ENCODE measurements around the gene WDR73. TPM values are rescaled to one million over a fixed set of nuclear protein-coding genes. Genes with fewer than 3 reads are reported as not detected.

Gene WDR73
- total RNA-seq, 1 experiment from 2014 or later: 20.8 TPM

DNA sequence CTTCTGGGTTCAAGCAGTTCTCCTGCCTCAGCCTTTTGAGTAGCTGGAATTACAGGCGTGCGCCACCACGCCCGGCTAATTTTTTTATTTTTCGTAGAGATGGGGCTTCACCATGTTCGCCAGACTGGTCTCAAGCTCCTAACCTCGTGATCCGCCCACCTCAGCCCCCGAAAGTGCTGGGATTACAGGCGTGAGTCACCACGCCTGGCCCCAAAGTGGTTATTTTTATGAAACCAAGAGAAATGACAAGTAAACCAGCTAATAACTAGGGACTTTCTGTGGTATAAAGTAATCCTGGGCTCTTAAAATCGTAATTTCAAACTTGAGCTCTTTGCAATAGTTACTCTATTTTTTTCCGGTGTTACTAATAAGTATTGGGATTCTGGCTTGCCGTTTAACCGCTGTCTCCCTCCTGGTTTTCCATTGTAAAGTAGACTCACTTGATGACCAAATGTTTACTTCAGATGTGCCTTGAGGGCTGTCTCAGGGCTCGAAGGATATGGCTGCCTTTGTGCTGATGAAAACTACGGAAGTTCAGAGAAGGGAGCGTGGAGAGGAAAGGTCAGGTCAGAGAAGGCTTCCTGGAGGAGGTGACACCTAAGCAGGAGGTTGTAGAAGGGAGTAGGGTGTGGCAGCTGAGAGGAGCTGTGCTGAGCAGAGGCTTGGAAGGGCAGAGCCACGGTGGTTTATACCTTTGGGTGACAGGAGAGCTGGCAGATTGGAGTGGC, 49.1 kb downstream of the WDR73 start:
- TF ChIP-seq EZH2 (IDR thresholded peaks at IDR 0.05; ENCODE audit: low read length, unreplicated experiment): no peak
- TF ChIP-seq, protein P1, sequence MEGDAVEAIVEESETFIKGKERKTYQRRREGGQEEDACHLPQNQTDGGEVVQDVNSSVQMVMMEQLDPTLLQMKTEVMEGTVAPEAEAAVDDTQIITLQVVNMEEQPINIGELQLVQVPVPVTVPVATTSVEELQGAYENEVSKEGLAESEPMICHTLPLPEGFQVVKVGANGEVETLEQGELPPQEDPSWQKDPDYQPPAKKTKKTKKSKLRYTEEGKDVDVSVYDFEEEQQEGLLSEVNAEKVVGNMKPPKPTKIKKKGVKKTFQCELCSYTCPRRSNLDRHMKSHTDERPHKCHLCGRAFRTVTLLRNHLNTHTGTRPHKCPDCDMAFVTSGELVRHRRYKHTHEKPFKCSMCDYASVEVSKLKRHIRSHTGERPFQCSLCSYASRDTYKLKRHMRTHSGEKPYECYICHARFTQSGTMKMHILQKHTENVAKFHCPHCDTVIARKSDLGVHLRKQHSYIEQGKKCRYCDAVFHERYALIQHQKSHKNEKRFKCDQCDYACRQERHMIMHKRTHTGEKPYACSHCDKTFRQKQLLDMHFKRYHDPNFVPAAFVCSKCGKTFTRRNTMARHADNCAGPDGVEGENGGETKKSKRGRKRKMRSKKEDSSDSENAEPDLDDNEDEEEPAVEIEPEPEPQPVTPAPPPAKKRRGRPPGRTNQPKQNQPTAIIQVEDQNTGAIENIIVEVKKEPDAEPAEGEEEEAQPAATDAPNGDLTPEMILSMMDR (conservative IDR thresholded peaks at IDR 0.05; ENCODE audit: low read depth, low read length): no peak
- TF ChIP-seq EZH2phosphoT487 (IDR thresholded peaks at IDR 0.05; ENCODE audit: borderline replicate concordance, low read length): no peak
- Histone ChIP-seq H2AFZ (ENCODE audit: low read length) (no peak overlapping the region), H3K27me3 (ENCODE audit: low read length) (no peaks in the 10 kb centered on the region), H3K9me2 (replicated peaks; ENCODE audit: low read length) (no peaks in the 10 kb centered on the region), H3K9me3 (ENCODE audit: low read length) (no peaks in the 10 kb centered on the region), H3K79me2 (ENCODE audit: low read length) (peaks cover 19% of the 10 kb centered on the region), H3K27ac (ENCODE audit: low read length) (no peak overlapping the region), H3K4me3 (ENCODE audit: low read length) (no peak overlapping the region), H3F3A (ENCODE audit: low read length, unreplicated experiment) (no peaks in the 10 kb centered on the region), H3K4me1 (ENCODE audit: insufficient read depth, low read length) (peaks cover 4% of the 10 kb centered on the region; the same call in 1 of the 2 replicates), H3K9ac (ENCODE audit: low read length) (no peak overlapping the region), H3K36me3 (ENCODE audit: low read depth, low read length) (peaks cover 5% of the 10 kb centered on the region; the same call in 1 of the 2 replicates), H4K20me1 (ENCODE audit: low read length) (no peaks in the 10 kb centered on the region), H3K4me2 (ENCODE audit: low read length) (no peak overlapping the region)
- intact Hi-C loops (cut with micrococcal nuclease): no loop called here
- DNase-seq (no peak), ATAC-seq (no peak)
- CTCF ChIA-PET: no interaction called here
- BruUV-seq (replicated peaks): no TSS peak
- POLR2A ChIA-PET (ENCODE audit: unreplicated experiment): no interaction called here

DNA sequence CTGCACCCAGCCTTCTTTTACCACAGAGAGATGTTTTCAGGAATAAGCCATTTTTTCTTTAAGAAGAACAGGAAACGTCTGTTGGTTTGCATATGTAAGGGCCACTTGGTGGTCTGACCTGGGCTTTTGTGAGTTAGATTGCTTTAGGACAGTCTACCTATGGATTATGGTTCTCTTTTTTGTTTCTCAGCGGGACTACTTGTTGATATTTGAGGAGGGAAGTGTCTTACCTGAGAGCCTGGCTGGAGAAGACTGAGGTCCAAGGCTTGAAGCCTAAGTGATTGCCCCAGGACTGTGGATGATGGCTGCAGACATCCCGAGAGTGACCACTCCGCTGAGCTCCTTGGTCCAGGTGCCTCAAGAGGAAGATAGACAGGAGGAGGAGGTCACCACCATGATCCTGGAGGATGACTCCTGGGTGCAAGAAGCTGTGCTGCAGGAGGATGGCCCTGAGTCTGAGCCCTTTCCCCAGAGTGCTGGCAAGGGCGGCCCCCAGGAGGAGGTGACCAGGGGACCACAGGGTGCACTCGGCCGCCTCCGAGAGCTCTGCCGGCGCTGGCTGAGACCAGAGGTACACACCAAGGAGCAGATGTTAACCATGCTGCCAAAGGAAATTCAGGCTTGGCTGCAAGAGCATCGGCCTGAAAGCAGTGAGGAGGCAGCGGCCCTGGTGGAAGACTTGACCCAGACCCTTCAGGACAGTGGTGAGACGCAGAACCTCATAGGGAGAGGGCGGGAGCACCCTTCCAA, 50.3 kb downstream of the WDR73 start:
- Histone ChIP-seq H3K9me3 (ENCODE audit: low read length) (no peaks in the 10 kb centered on the region), H3K27me3 (ENCODE audit: low read length) (no peaks in the 10 kb centered on the region), H3K9me2 (replicated peaks; ENCODE audit: low read length) (no peaks in the 10 kb centered on the region), H4K20me1 (ENCODE audit: low read length) (no peaks in the 10 kb centered on the region), H3K4me2 (ENCODE audit: low read length) (no peak overlapping the region), H3K4me3 (ENCODE audit: low read length) (no peak overlapping the region), H3K9ac (ENCODE audit: low read length) (no peak overlapping the region), H3K4me1 (ENCODE audit: insufficient read depth, low read length) (peaks cover 8% of the 10 kb centered on the region; the same call in 1 of the 2 replicates), H3K27ac (ENCODE audit: low read length) (no peak overlapping the region), H3K36me3 (ENCODE audit: low read depth, low read length) (peaks cover 5% of the 10 kb centered on the region; the same call in 1 of the 2 replicates), H3F3A (ENCODE audit: low read length, unreplicated experiment) (no peaks in the 10 kb centered on the region), H2AFZ (ENCODE audit: low read length) (no peak overlapping the region), H3K79me2 (ENCODE audit: low read length) (peaks cover 19% of the 10 kb centered on the region)
- ATAC-seq (no peak), DNase-seq (no peak)
- TF ChIP-seq EZH2 (IDR thresholded peaks at IDR 0.05; ENCODE audit: low read length, unreplicated experiment) (no peak), EZH2phosphoT487 (IDR thresholded peaks at IDR 0.05; ENCODE audit: borderline replicate concordance, low read length) (no peak)
- TF ChIP-seq, protein P1 (conservative IDR thresholded peaks at IDR 0.05; ENCODE audit: low read depth, low read length): no peak
- intact Hi-C loops (cut with micrococcal nuclease): no loop called here
- no TSS peak for BruUV-seq (replicated peaks)
- ChIA-PET CTCF (no interaction called here), POLR2A (ENCODE audit: unreplicated experiment) (no interaction called here)

DNA sequence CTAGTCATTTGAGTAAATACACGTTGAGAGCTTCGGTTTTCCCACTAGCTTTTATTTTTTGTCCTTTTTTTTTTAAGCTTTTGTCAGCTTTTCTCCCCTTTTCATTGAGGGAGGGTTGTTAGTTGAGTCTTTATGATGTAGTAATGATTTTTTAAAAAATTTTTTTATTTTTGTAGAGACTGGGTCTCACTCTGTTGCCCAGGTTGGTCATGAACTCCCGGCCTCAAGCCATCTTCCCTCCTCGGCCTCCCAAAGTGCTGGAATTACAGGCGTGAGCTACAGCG, 52.6 kb downstream of the WDR73 start:
- ChIA-PET CTCF (no interaction called here), POLR2A (ENCODE audit: unreplicated experiment) (interaction anchor here (0.6 kb wide), 1 partner anchor 32 kb away, joined by 6 read pairs; no protein-coding TSS in a partner anchor)
- TF ChIP-seq EZH2phosphoT487 (IDR thresholded peaks at IDR 0.05; ENCODE audit: borderline replicate concordance, low read length): no peak
- TF ChIP-seq, protein P1 (conservative IDR thresholded peaks at IDR 0.05; ENCODE audit: low read depth, low read length): no peak
- TF ChIP-seq EZH2 (IDR thresholded peaks at IDR 0.05; ENCODE audit: low read length, unreplicated experiment): no peak
- peak overlapping the region; percentile 72 for H3K9ac ChIP-seq (ENCODE audit: low read length)
- DNase-seq (no peak), ATAC-seq (no peak)
- H2AFZ ChIP-seq (ENCODE audit: low read length): peak overlapping the region; percentile 89
- H3K27me3 ChIP-seq (ENCODE audit: low read length): no peaks in the 10 kb centered on the region
- H3K4me2 ChIP-seq (ENCODE audit: low read length): peak overlapping the region; percentile 96
- no peaks in the 10 kb centered on the region for H3F3A ChIP-seq (ENCODE audit: low read length, unreplicated experiment)
- peak overlapping the region; percentile 34 for H3K27ac ChIP-seq (ENCODE audit: low read length)
- H3K9me3 ChIP-seq (ENCODE audit: low read length): no peaks in the 10 kb centered on the region
- peaks cover 5% of the 10 kb centered on the region; the same call in 1 of the 2 replicates for H3K36me3 ChIP-seq (ENCODE audit: low read depth, low read length)
- no peaks in the 10 kb centered on the region for H3K9me2 ChIP-seq (replicated peaks; ENCODE audit: low read length)
- no TSS peak for BruUV-seq (replicated peaks)
- intact Hi-C loops (cut with micrococcal nuclease): no loop called here
- H3K79me2 ChIP-seq (ENCODE audit: low read length): peaks cover 19% of the 10 kb centered on the region
- no peaks in the 10 kb centered on the region for H4K20me1 ChIP-seq (ENCODE audit: low read length)
- peaks cover 8% of the 10 kb centered on the region; the same call in 1 of the 2 replicates for H3K4me1 ChIP-seq (ENCODE audit: insufficient read depth, low read length)
- H3K4me3 ChIP-seq (ENCODE audit: low read length): peak overlapping the region; percentile 91

All from PC-3 (cell line).